Measurements from ENCODE around the gene SIK3.
A peak's percentile ranks its signal among the peaks of the same experiment; 100 is the strongest.
"Not testable (repeated sequence)": the region's sequence is repeated elsewhere in the genome, so short reads cannot be mapped to it uniquely, and the experiment has no call there.

SIK3 gene

GRCh38 chr11:117076941-117077691 lies 21.1 kb downstream of the SIK3 start:
- no peak for DNase-seq (ENCODE audit: low read depth, low spot score)

GRCh38 chr11:117075186-117075585 lies 23.0 kb downstream of the SIK3 start:
- no peak for DNase-seq (ENCODE audit: low read depth, low spot score)

GRCh38 chr11:117074119-117074518 lies 24.1 kb downstream of the SIK3 start:
- DNase-seq (ENCODE audit: low read depth, low spot score): no peak

GRCh38 chr11:117073539-117073938 lies 24.7 kb downstream of the SIK3 start:
- DNase-seq (ENCODE audit: low read depth, low spot score): no peak

- DNase-seq (ENCODE audit: low read depth, low spot score): peak; percentile 41
Measured at GRCh38 chr11:117072517-117073461, 25.4 kb downstream of the SIK3 start.

- DNase-seq (ENCODE audit: low read depth, low spot score): no peak
Measured at GRCh38 chr11:117071344-117071787, 26.9 kb downstream of the SIK3 start.

GRCh38 chr11:117070016-117070415 lies 28.2 kb downstream of the SIK3 start:
- DNase-seq (ENCODE audit: low read depth, low spot score): no peak

- DNase-seq (ENCODE audit: low read depth, low spot score): no peak
Measured at GRCh38 chr11:117068303-117068860, 29.8 kb downstream of the SIK3 start.

- DNase-seq (ENCODE audit: low read depth, low spot score): no peak
Measured at GRCh38 chr11:117066959-117067358, 31.3 kb downstream of the SIK3 start.

- DNase-seq (ENCODE audit: low read depth, low spot score): no peak
Measured at GRCh38 chr11:117064275-117064674, 34.0 kb downstream of the SIK3 start.

GRCh38 chr11:117062498-117062897 lies 35.7 kb downstream of the SIK3 start:
- DNase-seq (ENCODE audit: low read depth, low spot score): no peak

- no peak for DNase-seq (ENCODE audit: low read depth, low spot score)
Measured at GRCh38 chr11:117061256-117061655, 37.0 kb downstream of the SIK3 start.

- DNase-seq (ENCODE audit: low read depth, low spot score): no peak
Measured at GRCh38 chr11:117059611-117060148, 38.5 kb downstream of the SIK3 start.

- no peak for DNase-seq (ENCODE audit: low read depth, low spot score)
Measured at GRCh38 chr11:117058761-117059261, 39.4 kb downstream of the SIK3 start.

GRCh38 chr11:117057727-117058126 lies 40.5 kb downstream of the SIK3 start:
- DNase-seq (ENCODE audit: low read depth, low spot score): no peak

GRCh38 chr11:117057317-117057716 lies 40.9 kb downstream of the SIK3 start:
- DNase-seq (ENCODE audit: low read depth, low spot score): no peak

- no peak for DNase-seq (ENCODE audit: low read depth, low spot score)
Measured at GRCh38 chr11:117055469-117055868, 42.8 kb downstream of the SIK3 start.

GRCh38 chr11:117054382-117054781 lies 43.8 kb downstream of the SIK3 start:
- DNase-seq (ENCODE audit: low read depth, low spot score): no peak

- no peak for DNase-seq (ENCODE audit: low read depth, low spot score)
Measured at GRCh38 chr11:117052196-117053149, 45.8 kb downstream of the SIK3 start.

GRCh38 chr11:117050121-117050520 lies 48.1 kb downstream of the SIK3 start:
- not testable (repeated sequence) for DNase-seq (ENCODE audit: low read depth, low spot score)

- not testable (repeated sequence) for DNase-seq (ENCODE audit: low read depth, low spot score)
Measured at GRCh38 chr11:117046627-117047026, 51.6 kb downstream of the SIK3 start.
